MCF 10A (cell line): ENCODE measurements around the gene ZNF418. TPM values are rescaled to one million over a fixed set of nuclear protein-coding genes. Genes with fewer than 3 reads are reported as not detected.
A peak's percentile ranks its signal among the peaks of the same experiment; 100 is the strongest.
"Not testable (repeated sequence)": the region's sequence is repeated elsewhere in the genome, so short reads cannot be mapped to it uniquely, and the experiment has no call there.

Experiments used
- BruUV-seq: library from RNA; stranded (reverse); fragments of 400-500 nt; replicated peaks from 2 replicates; lab custom pipeline; 2021; lab: Mats Ljungman, UMichigan
- CTCF ChIA-PET: fragments of 300-600 bp; sonication (Branson Sonifier 250); formaldehyde crosslinking; extraction: SDS; loops from one replicate; lab custom pipeline; 2021; ENCODE audit warnings: antibody characterized with exemption, inconsistent platforms; lab: Yijun Ruan, JAX
- POLR2A ChIA-PET: fragments of 300-600, 350-650 bp; sonication (Branson Sonifier 250); formaldehyde crosslinking; extraction: SDS; loops from one replicate; lab custom pipeline; 2020; ENCODE audit warnings: antibody characterized with exemption, inconsistent platforms; lab: Yijun Ruan, JAX
- DNase-seq: peaks from one replicate; pipeline ENCODE4 v3.0.0-alpha.2; 2018; ENCODE audit not compliant: unreplicated experiment
- H3K27ac Mint-ChIP-seq: one replicate; pipeline ENCODE4 v1.8.0; 2022; ENCODE audit warnings: mild to moderate bottlenecking, low read depth, mixed read lengths; ENCODE audit not compliant: unreplicated experiment
- H3K27me3 Mint-ChIP-seq: one replicate; pipeline ENCODE4 v1.8.0; 2022; ENCODE audit warnings: mixed read lengths; ENCODE audit not compliant: insufficient read depth, unreplicated experiment
- H3K36me3 Mint-ChIP-seq: one replicate; pipeline ENCODE4 v1.8.0; 2022; ENCODE audit warnings: mild to moderate bottlenecking, moderate library complexity, mixed read lengths; ENCODE audit not compliant: insufficient read depth, unreplicated experiment
- H3K4me1 Mint-ChIP-seq: one replicate; pipeline ENCODE4 v1.8.0; 2022; ENCODE audit warnings: mixed read lengths; ENCODE audit not compliant: insufficient read depth, unreplicated experiment
- H3K4me3 Mint-ChIP-seq: one replicate; pipeline ENCODE4 v1.8.0; 2022; ENCODE audit warnings: mild to moderate bottlenecking, moderate library complexity, mixed read lengths; ENCODE audit not compliant: unreplicated experiment
- H3K9me3 Mint-ChIP-seq: one replicate; pipeline ENCODE4 v1.8.0; 2022; ENCODE audit warnings: mixed read lengths; ENCODE audit not compliant: unreplicated experiment
- CTCF ChIP-seq: fragments of 200-600 bp; IDR thresholded peaks from one replicate; pipeline ENCODE4 v1.8.0; 2022; ENCODE audit warnings: antibody characterized with exemption, mild to moderate bottlenecking; ENCODE audit not compliant: unreplicated experiment
- intact Hi-C: fragments of 100-400 bp; cut with micrococcal nuclease; formaldehyde crosslinking; loops from 2 replicates; pipeline ENCODE4 v1.14.1; 2022
- total RNA-seq: library from RNA; stranded (reverse); gene quantifications from 2 replicates; pipeline ENCODE4 v1.2.3, GENCODE V29; 2022

ZNF418 gene
- total RNA-seq, 1 experiment from 2014 or later, result not detected

GRCh38 chr19:57900311-57900710, 34.9 kb downstream of the ZNF418 start:
- Mint-ChIP-seq H3K4me1 (no peaks in the 10 kb centered on the region), H3K9me3 (peaks cover 14% of the 10 kb centered on the region), H3K27me3 (no peaks in the 10 kb centered on the region), H3K27ac (no peak overlapping the region), H3K36me3 (peaks cover 4% of the 10 kb centered on the region), H3K4me3 (no peak overlapping the region)
- POLR2A ChIA-PET, result no interaction called here
- CTCF ChIA-PET, result no interaction called here
- no peak for TF ChIP-seq CTCF
- no TSS peak for BruUV-seq
- intact Hi-C loops, result no loop called here
- no peak for DNase-seq

DNA sequence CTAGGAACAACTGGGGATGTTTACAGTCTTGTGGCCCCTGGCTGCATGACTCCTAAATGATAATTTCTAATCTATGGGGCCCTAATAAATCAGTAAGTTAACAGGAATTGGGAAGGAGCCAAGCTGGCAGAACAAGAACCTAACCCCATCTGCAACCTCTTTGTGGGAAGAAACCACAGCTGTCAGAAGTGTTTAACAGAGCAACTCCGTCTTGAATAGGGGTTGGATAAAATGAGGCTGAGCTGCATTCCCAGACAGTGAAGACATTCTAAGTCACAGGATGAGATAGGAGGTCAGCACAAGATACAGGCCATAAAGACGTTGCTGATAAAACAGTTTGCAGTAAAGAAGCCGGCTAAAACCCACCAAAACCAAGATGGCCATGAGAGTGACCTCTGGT, 44.5 kb downstream of the ZNF418 start:
- H3K27me3 Mint-ChIP-seq, intact Hi-C loops, H3K4me1 Mint-ChIP-seq, POLR2A ChIA-PET, H3K27ac Mint-ChIP-seq, BruUV-seq, DNase-seq, H3K36me3 Mint-ChIP-seq, H3K4me3 Mint-ChIP-seq: not testable (repeated sequence)
- CTCF ChIA-PET, result interaction anchor here (0.6 to 1.0 kb wide), 3 partner anchors 12 to 72 kb away, joined by 3 to 4 read pairs (median 3); no protein-coding TSS in a partner anchor
- H3K9me3 Mint-ChIP-seq, result peaks cover 15% of the 10 kb centered on the region

GRCh38 chr19:57888560-57889231, 46.5 kb downstream of the ZNF418 start, which contains the start of gene ZNF814:
Gene ZNF814 (minus strand): TSS chr19:57889037. CDS start chr19:57888802, 235 bp downstream.
- Mint-ChIP-seq H3K4me1 (no peaks in the 10 kb centered on the region), H3K27ac (no peak within 1 kb of the TSS), H3K27me3 (no peaks in the 10 kb centered on the region), H3K36me3 (no peaks in the 10 kb centered on the region), H3K9me3 (peaks cover 15% of the 10 kb centered on the region), H3K4me3 (no peak within 1 kb of the TSS)
- ChIA-PET POLR2A (no interaction called here), CTCF (no interaction called here)
- BruUV-seq, result no TSS peak
- DNase-seq, result no peak
- intact Hi-C loops, result no loop called here
- TF ChIP-seq CTCF, result peak; percentile 6

DNA sequence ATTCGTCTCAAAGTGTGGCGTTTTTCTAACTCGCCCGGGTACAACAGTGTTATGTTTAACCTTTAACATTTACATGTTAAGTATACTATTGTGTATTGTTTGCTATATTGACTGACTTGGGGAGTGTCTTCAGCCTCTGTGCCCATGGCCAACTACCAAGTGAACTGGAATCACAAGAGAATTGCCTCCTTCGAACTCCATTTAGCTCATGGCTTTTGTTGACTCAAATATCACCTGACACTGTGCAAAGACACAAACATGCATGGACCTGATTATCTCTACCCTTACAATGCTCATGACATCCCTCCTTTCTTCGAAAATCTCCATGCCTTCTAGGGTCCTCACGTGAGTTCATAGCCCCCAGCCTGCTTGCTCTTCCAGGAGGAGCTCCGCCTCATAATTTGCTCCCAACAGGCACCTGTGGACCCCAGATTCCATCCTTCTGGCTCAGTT, 47.1 kb downstream of the ZNF418 start:
- Mint-ChIP-seq H3K27me3 (no peaks in the 10 kb centered on the region), H3K4me1 (no peaks in the 10 kb centered on the region), H3K36me3 (no peaks in the 10 kb centered on the region), H3K4me3 (no peak overlapping the region), H3K9me3 (peaks cover 15% of the 10 kb centered on the region), H3K27ac (no peak overlapping the region)
- DNase-seq, result no peak
- CTCF ChIA-PET, result no interaction called here
- BruUV-seq, result no TSS peak
- intact Hi-C loops, result no loop called here
- POLR2A ChIA-PET, result no interaction called here
- TF ChIP-seq CTCF, result no peak
